GM19452 (cell line): ENCODE data around the gene F13A1.
A peak's percentile ranks its signal among the peaks of the same experiment; 100 is the strongest.

Experiments
- ATAC-seq: cut with Tn5 transposase; IDR thresholded peaks from one replicate; pipeline ENCODE4 v1.9.1; 2021; ENCODE audit not compliant: unreplicated experiment

The F13A1 gene

DNA sequence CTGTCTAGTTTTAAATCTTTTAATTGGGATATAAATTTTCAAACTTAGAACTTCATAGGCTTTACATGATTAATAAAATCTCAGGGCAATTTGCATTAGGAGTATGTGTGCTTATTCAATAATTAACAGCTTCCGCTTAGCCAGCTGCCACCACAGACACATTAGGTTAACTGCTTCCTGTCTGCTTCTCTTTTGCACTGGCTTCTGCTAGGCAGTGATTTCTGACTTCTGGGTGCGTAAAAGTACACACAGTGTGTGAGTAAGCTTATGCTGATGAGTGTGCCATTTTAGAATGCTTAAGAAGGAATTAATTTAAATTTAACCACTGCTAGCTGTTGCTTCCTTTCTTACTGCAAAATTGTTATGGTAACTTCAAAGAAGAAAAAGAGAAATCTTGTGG is 73.9 kb downstream of the F13A1 start:
- peak; percentile 82 for ATAC-seq

DNA sequence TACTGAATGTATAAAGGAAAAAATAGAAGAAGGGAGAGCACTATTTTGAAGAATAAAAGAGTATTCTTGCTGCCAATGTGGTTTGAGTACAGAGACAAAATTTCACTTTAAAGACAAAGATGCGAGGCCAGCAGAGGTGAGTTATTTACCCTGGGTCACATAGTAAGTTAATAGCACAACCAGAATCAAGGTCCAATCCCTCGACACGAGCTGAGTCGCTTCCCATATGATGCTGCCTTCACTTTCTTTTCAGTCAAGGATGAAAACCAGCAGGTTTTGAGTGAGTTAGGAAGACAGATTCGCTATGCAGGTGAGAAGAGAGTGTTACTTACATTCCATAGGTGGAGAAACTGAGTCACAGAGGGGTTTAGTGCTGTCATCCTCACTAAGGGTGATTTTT is 75.8 kb downstream of the F13A1 start:
- ATAC-seq: no peak

- no peak for ATAC-seq
Measured at GRCh38 chr6:6243846-6244245, 76.6 kb downstream of the F13A1 start.

- no peak for ATAC-seq
Measured at GRCh38 chr6:6239598-6240581, 80.6 kb downstream of the F13A1 start.

DNA sequence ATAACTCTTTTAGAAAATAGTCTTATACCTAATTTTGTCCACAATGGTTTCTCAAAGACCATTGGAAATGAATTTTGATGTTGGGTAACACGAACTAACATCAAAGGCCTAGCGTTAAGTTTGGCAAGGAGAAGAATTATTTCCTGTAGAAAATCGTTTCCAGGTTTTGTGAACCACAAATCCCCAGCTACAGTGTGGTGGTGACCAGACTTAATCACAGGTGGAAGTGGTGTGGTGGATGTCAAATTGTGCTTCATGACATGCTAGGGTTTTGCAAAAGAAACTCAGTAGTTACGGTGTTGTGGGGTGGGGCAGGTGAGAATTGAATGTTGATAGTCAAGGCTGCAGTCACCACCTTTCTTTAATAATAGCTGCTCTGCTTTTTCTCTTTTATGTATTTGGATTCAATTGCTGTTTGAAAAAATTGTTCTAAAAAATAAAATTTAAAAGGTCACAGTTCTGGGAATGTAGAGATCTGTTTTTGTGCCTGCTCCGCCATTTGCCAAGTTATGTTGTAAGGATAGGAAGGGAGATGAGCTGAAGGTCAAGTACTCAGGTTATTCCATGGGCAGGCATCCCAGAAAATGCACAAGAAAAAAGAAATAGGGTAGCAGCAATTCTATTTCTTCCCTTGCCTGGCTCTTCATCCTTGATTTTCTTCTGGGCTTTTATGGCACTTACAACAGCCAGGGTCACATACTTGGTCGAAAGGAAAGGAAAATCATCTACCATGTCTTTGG is 83.6 kb downstream of the F13A1 start:
- ATAC-seq: no peak

- no peak for ATAC-seq
Measured at GRCh38 chr6:6235786-6236185, 84.7 kb downstream of the F13A1 start.

- ATAC-seq: no peak
Measured at GRCh38 chr6:6234963-6235362, 85.5 kb downstream of the F13A1 start.

- ATAC-seq: no peak
Measured at GRCh38 chr6:6230286-6230685, 90.2 kb downstream of the F13A1 start.

GRCh38 chr6:6227896-6228295 is 92.6 kb downstream of the F13A1 start:
- ATAC-seq: no peak

GRCh38 chr6:6225885-6226529 is 94.5 kb downstream of the F13A1 start:
- ATAC-seq: no peak

GRCh38 chr6:6224933-6225486 is 95.5 kb downstream of the F13A1 start:
- ATAC-seq: no peak

DNA sequence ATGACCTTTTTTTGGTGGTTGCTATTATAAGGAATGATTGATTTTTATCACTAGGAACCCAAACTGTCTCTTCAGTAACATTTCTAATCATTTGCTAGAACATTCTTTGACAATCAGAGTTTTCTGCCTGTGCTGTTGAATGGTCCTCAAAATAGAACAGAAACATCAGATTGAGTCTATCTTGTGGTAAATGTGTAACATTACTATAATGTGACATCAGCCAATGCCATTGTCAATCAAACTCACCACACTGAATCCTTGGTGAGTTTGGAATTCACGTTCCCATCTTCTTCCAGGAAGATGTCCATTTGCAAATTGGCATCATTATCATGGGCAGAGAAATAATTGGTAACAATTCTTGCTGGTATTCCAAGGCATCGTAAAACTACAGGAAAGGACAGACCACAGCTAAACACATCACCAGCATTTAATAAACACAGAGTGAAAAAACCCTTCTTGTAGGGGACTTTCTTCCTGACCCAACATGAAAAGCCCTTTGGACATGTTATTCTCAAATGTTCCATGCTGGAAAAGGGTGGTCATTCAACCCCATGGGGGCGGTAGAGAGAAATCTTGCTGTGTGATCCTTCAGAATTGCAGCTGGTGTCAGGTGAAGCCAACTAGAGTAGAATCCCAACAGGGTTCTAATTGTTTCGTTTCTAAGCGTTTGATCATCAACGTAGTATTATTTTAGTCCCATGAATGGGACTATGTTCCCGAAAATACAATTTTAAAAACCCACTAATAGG is 98.5 kb downstream of the F13A1 start:
- no peak for ATAC-seq

- ATAC-seq: no peak
Measured at GRCh38 chr6:6220718-6221117, 99.7 kb downstream of the F13A1 start.

DNA sequence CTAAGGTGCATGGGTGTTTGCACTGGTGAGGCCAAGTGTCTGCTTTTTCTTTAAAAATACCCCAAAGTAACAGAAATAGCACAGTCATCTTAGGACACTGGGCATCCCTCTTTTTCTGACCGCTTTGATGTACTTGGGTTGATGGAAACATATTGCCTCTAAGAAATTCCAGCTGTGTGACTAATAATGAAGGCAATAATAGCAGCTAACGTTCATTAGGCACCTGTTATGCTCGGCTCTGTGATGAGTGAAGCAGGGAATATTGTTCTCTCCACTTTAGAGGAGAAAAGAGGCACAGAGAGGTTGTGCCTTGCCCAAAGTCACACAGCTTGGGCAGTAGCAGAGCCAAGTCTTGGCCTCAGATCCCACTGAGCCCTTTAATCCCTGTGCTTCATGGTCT is 100.7 kb downstream of the F13A1 start:
- ATAC-seq: no peak

DNA sequence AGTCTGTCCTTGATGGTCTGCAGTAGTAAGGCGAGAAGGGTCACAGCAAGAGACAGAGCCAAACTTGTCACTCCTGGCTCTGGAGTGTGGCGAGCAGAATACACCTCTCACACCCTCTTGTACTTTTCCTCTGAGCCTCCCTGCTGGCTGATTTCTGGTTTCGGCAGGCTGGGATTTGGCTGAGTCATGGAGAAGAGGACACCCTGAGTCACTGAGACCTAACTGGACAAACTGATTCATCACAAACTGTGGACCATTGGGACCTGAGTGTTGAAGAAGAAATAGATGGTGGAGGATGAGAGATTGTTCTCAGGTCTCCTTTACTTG is 101.7 kb downstream of the F13A1 start:
- ATAC-seq: no peak

DNA sequence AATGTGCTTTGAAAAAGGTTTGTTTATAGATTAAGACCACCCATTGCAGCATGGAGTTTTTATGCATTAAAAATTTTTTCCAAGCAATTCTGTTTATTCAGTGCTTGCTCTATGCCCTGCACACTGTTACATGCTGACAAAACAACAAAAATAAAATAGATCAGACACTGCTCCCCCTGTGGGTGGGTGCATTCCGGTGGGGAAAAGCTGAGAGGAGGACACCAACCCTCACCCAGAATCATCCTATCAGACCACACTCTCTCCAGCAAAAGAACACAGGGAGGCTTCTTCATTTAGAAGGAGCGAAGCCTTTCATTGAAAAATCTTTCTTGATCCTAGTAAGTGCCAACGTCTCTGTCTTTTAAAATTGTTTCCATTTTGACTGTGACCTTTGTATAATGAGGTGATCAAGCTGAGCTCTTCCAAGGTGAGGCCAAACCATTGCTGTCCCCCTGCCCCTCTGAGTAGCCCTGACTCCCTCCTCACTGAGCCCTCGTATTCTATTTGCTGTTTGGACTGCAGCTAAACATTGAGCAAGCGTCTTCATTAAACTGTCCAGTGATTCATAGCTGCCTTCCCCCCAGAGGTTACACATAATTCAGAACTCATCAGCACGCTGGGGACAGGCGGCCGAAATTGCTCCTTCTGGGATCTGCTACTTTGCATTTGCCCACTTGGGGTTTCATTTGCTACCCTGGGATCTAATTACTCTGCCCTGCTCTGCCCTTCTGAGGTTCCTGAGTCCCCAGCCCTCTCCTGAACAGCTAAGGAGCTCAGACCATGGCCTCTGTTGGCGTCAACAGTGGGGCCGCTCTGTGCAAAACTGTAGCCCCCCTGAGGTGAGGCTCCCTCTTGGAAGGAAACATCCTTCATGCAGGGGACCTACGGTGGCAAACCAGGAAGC is 102.4 kb downstream of the F13A1 start:
- ATAC-seq: no peak

- no peak for ATAC-seq
Measured at GRCh38 chr6:6210994-6211393, 109.5 kb downstream of the F13A1 start.

GRCh38 chr6:6202886-6203285 is 117.6 kb downstream of the F13A1 start:
- ATAC-seq: no peak

GRCh38 chr6:6201200-6201599 is 119.3 kb downstream of the F13A1 start:
- ATAC-seq: no peak

DNA sequence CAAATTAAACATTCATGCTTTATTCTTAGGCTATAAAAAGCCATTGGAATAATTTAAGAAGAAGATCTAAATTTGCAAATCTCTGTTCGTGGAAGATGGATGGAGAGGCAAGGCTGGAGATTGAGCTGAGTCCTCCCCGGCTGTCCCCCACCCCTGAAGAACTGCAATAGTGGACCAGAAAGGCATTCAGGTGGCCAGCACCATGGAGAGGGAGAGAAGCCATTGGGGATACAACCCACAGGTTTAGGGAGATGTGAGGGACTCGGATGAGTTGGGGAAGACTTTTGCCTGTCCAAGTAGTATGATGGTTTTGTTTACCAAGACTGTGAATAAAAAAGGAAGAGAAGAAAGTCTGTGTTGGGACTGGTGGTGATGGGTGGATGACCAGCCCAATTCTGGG is 120.8 kb downstream of the F13A1 start:
- no peak for ATAC-seq
